Subcutaneous preadipocyte (primary cell): ENCODE measurements around the gene TRPV4. TPM values are rescaled to one million over a fixed set of nuclear protein-coding genes. Genes with fewer than 3 reads are reported as not detected.

Experiments used
- small RNA-seq: library from RNA; depleted of rRNA; stranded (forward); fragments of <200 nt; gene quantifications from one replicate; pipeline ENCODE3, GENCODE V24; 2012
- total RNA-seq: library from RNA; depleted of rRNA; stranded (reverse); fragments of >200 nt; gene quantifications from 2 replicates; pipeline ENCODE4 v1.2.3, GENCODE V29; 2012

The TRPV4 gene
- total RNA-seq = 0.59 and 1.1 TPM in 2 replicates

DNA sequence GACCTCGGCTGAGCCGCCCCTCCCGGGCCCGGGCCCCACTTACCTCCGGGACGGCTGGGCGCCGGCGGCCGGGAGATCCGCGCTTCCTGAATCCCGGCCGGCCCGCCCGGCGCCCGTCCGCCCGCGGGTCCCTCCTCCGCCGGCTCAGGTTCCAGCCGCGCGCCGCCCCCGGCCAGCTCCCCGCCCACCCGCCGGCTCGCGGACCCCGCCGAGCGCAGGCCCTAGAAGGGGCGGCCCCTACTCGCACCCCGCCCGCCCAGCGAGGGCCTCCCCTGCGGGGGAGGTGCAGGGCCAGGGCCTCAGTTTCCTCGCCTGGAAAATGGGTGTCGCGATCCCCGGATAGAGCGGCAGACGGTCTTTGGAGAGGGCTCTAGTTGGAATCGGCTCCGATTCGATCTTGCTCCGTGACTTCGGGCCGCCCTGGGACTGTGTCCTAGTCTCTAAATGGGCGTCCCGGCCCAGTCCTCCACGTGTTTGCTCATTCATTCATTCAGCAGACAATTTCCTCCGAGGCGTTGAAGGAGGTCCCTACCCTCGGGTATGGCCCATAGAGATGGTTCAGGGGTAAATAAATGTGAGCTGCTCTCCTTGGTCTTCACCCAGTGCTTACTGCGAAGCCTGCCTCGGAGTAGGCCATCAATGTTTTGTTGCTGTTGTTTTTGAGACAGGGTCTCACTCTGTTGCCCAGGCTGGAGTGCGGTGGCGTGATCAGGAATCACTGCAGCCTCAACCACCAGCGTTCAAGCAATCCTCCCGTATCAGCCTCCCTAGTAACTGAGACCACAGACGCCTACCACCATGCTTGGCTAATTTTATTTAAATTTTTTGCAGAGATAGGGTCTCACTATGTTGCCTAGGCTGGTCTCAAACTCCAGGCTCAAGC is at the start of gene TRPV4:
TSS of gene TRPV4 (minus strand) at position 92 of the 883 bp plus-strand sequence. CDS start 18,602 bp downstream, outside the sequence.

DNA sequence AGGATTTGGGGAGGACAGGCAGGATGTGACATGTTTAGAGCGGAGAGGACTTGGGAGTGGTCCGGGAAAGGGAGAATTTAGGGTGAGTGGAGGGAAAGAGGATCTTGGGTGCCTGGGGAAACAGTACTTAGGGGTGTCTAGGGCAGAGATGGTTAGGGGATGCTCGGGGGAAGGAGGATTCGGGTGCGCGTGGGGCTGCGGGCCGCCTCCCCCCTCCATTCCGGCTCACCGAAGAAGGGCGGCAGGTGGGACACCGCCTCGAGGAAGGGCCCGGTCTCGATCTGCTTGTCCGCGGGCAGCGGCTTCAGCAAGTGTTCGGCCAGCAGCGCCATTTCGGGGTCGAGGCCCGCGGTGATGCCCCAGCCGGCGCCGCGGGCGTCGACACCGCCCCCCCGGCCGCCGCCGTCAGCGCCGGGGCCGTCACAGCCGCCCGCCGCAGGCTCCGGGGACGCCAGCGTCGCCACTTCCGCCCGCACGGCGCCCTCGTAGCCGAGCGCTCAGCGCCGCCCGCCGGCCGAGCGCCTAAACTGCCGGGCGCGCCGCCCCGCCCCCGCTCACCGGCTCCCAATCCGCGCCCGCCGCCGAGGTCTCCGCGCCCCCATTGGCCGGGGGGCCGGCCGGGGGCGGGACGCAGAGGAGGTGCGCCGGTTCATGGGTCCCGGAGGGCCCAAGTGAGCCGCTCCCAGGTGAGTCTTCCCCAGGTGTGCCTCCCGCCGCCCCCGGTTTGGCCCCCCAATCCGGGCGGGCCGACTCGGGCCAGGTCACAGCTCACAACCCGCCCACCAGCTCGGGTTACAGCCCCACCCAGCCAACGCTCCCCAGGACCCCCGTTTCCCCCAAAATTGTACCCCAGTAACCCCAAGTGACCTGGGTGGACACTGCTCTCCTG is 47.1 kb upstream of the TRPV4 start, which contains the start of gene GLTP:
TSS of gene GLTP (minus strand) at position 499 of the 889 bp plus-strand sequence. CDS start at position 332, 167 bp downstream.

Small RNAs within 50 kb of the gene (small RNA-seq; reads per million reads assigned to genes)
- not detected for gene MIR4497
- gene RN7SL441P = not detected

Other genes starting within 250 kb of the TRPV4 start
- gene FAM222A, start 119.6 kb downstream of the TRPV4 start, total RNA-seq = under 0.01 and 0.20 TPM in 2 replicates
- gene GLTP, start 47.1 kb upstream of the TRPV4 start, total RNA-seq = 39.7 and 52.6 TPM in 2 replicates
- gene TCHP, start 66.9 kb upstream of the TRPV4 start, total RNA-seq = 9.2 and 13.3 TPM in 2 replicates
- gene GIT2, start 163.0 kb upstream of the TRPV4 start, total RNA-seq = 36.4 and 40.7 TPM in 2 replicates
- 27.6 and 49.9 TPM in 2 replicates for gene ANKRD13A, start 166.0 kb upstream of the TRPV4 start, total RNA-seq
- 7.6 and 8.5 TPM in 2 replicates for gene C12orf76, start 215.1 kb upstream of the TRPV4 start, total RNA-seq